Astrocyte (in vitro differentiated cells and primary cell): ENCODE results near the gene MX2. TPM values are rescaled to one million over a fixed set of nuclear protein-coding genes. Genes with fewer than 3 reads are reported as not detected.

Source experiments
- DNase-seq: peaks from one replicate; pipeline ENCODE4 v3.0.0-alpha.2; 2010; ENCODE audit warnings: low read depth
- FAIRE-seq: peaks from 2 replicates; lab custom pipeline; 2011; peaks lifted over from hg19 to GRCh38; lab: Jason Lieb, UNC
- H2AFZ ChIP-seq: 2 replicates; pipeline ENCODE4 v1.6.0; 2012; ENCODE audit warnings: low read depth, low read length, inconsistent platforms
- H3K27ac ChIP-seq: 2 replicates; pipeline ENCODE4 v1.5.1; 2011; ENCODE audit warnings: low read depth, low read length, inconsistent platforms
- H3K27me3 ChIP-seq: 2 replicates; pipeline ENCODE4 v1.6.0; 2011; ENCODE audit warnings: low read length, inconsistent platforms; ENCODE audit not compliant: insufficient read depth
- H3K36me3 ChIP-seq: 2 replicates; pipeline ENCODE4 v1.5.1; 2011; ENCODE audit warnings: low read length, inconsistent platforms; ENCODE audit not compliant: insufficient read depth
- H3K4me1 ChIP-seq: 2 replicates; pipeline ENCODE4 v1.5.1; 2011; ENCODE audit warnings: low read length, inconsistent platforms; ENCODE audit not compliant: insufficient read depth
- H3K4me2 ChIP-seq: 2 replicates; pipeline ENCODE4 v1.6.0; 2012; ENCODE audit warnings: low read length, inconsistent platforms
- H3K4me3 ChIP-seq: 2 replicates; pipeline ENCODE4 v1.5.1; 2011; ENCODE audit warnings: low read depth, mild to moderate bottlenecking, low read length, inconsistent platforms; ENCODE audit not compliant: insufficient read depth
- H3K79me2 ChIP-seq: 2 replicates; pipeline ENCODE4 v1.6.0; 2012; ENCODE audit warnings: mild to moderate bottlenecking, low read length, inconsistent platforms; ENCODE audit not compliant: insufficient read depth
- H3K9ac ChIP-seq: 2 replicates; pipeline ENCODE4 v1.6.0; 2012; ENCODE audit warnings: mild to moderate bottlenecking, low read length, inconsistent platforms
- H3K9me3 ChIP-seq: 2 replicates; pipeline ENCODE4 v1.5.1; 2012; ENCODE audit warnings: low read depth, mild to moderate bottlenecking, low read length, inconsistent platforms; ENCODE audit not compliant: insufficient read depth
- H4K20me1 ChIP-seq: 2 replicates; pipeline ENCODE4 v1.6.0; 2012; ENCODE audit warnings: low read length, inconsistent platforms; ENCODE audit not compliant: insufficient read depth
- H3K27ac Mint-ChIP-seq: one replicate; pipeline ENCODE4 v1.8.0; 2021; ENCODE audit warnings: mild to moderate bottlenecking, mixed read lengths; ENCODE audit not compliant: unreplicated experiment
- H3K27me3 Mint-ChIP-seq: one replicate; pipeline ENCODE4 v1.8.0; 2021; ENCODE audit warnings: low read depth, mixed read lengths; ENCODE audit not compliant: unreplicated experiment
- H3K36me3 Mint-ChIP-seq: one replicate; pipeline ENCODE4 v1.8.0; 2021; ENCODE audit warnings: low read depth, mixed read lengths; ENCODE audit not compliant: unreplicated experiment
- H3K4me1 Mint-ChIP-seq: one replicate; pipeline ENCODE4 v1.8.0; 2021; ENCODE audit warnings: low read depth, mixed read lengths; ENCODE audit not compliant: unreplicated experiment
- H3K4me3 Mint-ChIP-seq: one replicate; pipeline ENCODE4 v1.8.0; 2021; ENCODE audit warnings: mild to moderate bottlenecking, moderate library complexity, mixed read lengths; ENCODE audit not compliant: unreplicated experiment
- H3K9me3 Mint-ChIP-seq: one replicate; pipeline ENCODE4 v1.8.0; 2021; ENCODE audit warnings: mild to moderate bottlenecking, mixed read lengths; ENCODE audit not compliant: unreplicated experiment
- CTCF ChIP-seq: IDR thresholded peaks from 2 replicates; pipeline ENCODE4 v1.5.1; 2011; ENCODE audit warnings: low read depth, mild to moderate bottlenecking, inconsistent platforms, low read length, moderate library complexity; ENCODE audit not compliant: insufficient read depth
- EZH2 ChIP-seq: IDR thresholded peaks from 2 replicates; pipeline ENCODE4 v1.6.1; 2012; ENCODE audit warnings: mild to moderate bottlenecking, low read length, inconsistent platforms; ENCODE audit not compliant: insufficient read depth
- total RNA-seq: library from RNA; stranded (reverse); gene quantifications from 2 replicates; pipeline ENCODE4 v1.2.1, GENCODE V29; 2021

MX2 gene
- total RNA-seq, 1 donor from 2014 or later = 8.6 TPM

DNA sequence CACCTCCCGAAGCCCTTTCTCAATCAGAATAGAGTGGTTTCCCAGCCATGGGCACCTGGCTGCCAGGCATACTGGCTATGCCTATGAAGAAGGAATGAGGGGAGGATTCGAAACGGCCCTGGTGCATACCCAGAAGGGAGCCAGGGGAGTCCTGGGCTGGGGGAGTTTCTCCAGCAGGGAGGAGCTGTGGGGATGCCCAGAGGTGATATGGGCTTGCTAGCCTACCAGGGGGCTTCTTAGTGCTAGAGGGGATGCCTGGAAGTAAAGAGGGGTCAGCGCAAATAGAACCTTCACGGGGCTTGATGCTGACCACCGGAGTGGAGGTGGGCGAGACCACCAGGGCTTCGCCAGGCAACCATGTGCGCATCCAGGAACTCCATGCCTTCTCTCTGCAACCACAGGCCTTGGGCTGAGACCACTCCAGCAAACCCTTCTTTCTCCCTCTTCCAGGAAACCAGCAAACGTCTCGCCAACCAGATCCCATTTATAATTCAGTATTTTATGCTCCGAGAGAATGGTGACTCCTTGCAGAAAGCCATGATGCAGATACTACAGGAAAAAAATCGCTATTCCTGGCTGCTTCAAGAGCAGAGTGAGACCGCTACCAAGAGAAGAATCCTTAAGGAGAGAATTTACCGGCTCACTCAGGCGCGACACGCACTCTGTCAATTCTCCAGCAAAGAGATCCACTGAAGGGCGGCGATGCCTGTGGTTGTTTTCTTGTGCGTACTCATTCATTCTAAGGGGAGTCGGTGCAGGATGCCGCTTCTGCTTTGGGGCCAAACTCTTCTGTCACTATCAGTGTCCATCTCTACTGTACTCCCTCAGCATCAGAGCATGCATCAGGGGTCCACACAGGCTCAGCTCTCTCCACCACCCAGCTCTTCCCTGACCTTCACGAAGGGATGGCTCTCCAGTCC lies 46.0 kb downstream of the MX2 start:
- Histone ChIP-seq H3K9ac (no peak overlapping the region), H3K9me3 (peaks cover 3% of the 10 kb centered on the region), H3K79me2 (no peaks in the 10 kb centered on the region), H2AFZ (no peak overlapping the region), H3K36me3 (no peaks in the 10 kb centered on the region), H3K4me2 (no peak overlapping the region), H3K27me3 (peaks cover 8% of the 10 kb centered on the region), H3K4me3 (no peak overlapping the region), H3K4me1 (no peaks in the 10 kb centered on the region), H4K20me1 (no peaks in the 10 kb centered on the region), H3K27ac (no peak overlapping the region)
- H3K4me3 Mint-ChIP-seq = no peak overlapping the region
- TF ChIP-seq EZH2 = no peak
- TF ChIP-seq CTCF = no peak
- FAIRE-seq (no peak), DNase-seq (no peak)
- H3K4me1 Mint-ChIP-seq = peaks cover 9% of the 10 kb centered on the region
- peaks cover 18% of the 10 kb centered on the region for H3K36me3 Mint-ChIP-seq
- H3K27ac Mint-ChIP-seq = no peak overlapping the region
- H3K27me3 Mint-ChIP-seq = peaks cover 11% of the 10 kb centered on the region
- H3K9me3 Mint-ChIP-seq = peaks cover 4% of the 10 kb centered on the region

GRCh38 chr21:41410361-41410760 lies 48.5 kb downstream of the MX2 start:
- H3K79me2 ChIP-seq = no peaks in the 10 kb centered on the region
- peaks cover 4% of the 10 kb centered on the region for H3K9me3 Mint-ChIP-seq
- no peak overlapping the region for H2AFZ ChIP-seq
- no peak overlapping the region for H3K9ac ChIP-seq
- H3K4me1 Mint-ChIP-seq = peaks cover 9% of the 10 kb centered on the region
- H3K36me3 Mint-ChIP-seq = peaks cover 18% of the 10 kb centered on the region
- no peak overlapping the region for H3K4me3 ChIP-seq
- no peaks in the 10 kb centered on the region for H3K4me1 ChIP-seq
- H3K4me2 ChIP-seq = no peak overlapping the region
- H3K27me3 ChIP-seq = peaks cover 6% of the 10 kb centered on the region
- no peaks in the 10 kb centered on the region for H4K20me1 ChIP-seq
- H3K36me3 ChIP-seq = no peaks in the 10 kb centered on the region
- no peak overlapping the region for H3K4me3 Mint-ChIP-seq
- DNase-seq (no peak), FAIRE-seq (no peak)
- H3K27me3 Mint-ChIP-seq = peaks cover 11% of the 10 kb centered on the region
- H3K9me3 ChIP-seq = peaks cover 3% of the 10 kb centered on the region
- no peak for TF ChIP-seq CTCF
- no peak for TF ChIP-seq EZH2
- H3K27ac Mint-ChIP-seq = peak overlapping the region; percentile 62
- H3K27ac ChIP-seq = no peak overlapping the region
